IPS-18c (cell line): ENCODE data around the gene NTN4.
"Not testable (repeated sequence)": the region's sequence is repeated elsewhere in the genome, so short reads cannot be mapped to it uniquely, and the experiment has no call there.

Experiments
- H3K4me3 ChIP-seq: 2 replicates; pipeline ENCODE4 v1.7.0; 2013; ENCODE audit warnings: low read depth, mild to moderate bottlenecking, low read length, moderate library complexity; ENCODE audit not compliant: insufficient read depth
- H3K9me3 ChIP-seq: one replicate; pipeline ENCODE4 v1.6.1; 2013; ENCODE audit warnings: mild to moderate bottlenecking, low read length, moderate library complexity; ENCODE audit not compliant: control insufficient read depth, insufficient read depth

The NTN4 gene

DNA sequence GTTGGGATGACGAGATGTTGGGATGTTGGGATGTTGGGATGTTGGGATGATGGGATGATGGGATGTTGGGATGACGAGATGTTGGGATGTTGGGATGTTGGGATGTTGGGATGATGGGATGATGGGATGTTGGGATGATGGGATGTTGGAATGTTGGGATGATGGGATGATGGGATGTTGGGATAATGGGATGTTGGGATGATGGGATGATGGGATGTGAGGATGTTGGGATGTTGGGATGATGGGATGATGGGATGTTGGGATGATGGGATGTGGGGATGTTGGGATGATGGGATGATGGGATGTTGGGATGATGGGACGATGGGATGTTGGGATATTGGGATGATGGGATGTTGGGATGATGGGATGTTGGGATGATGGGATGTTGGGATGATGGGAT is 135.9 kb downstream of the NTN4 start:
- H3K9me3 ChIP-seq, H3K4me3 ChIP-seq: not testable (repeated sequence)

GRCh38 chr12:95653771-95654546 is 136.6 kb downstream of the NTN4 start:
- Histone ChIP-seq H3K4me3 (no peak overlapping the region), H3K9me3 (no peaks in the 10 kb centered on the region)

DNA sequence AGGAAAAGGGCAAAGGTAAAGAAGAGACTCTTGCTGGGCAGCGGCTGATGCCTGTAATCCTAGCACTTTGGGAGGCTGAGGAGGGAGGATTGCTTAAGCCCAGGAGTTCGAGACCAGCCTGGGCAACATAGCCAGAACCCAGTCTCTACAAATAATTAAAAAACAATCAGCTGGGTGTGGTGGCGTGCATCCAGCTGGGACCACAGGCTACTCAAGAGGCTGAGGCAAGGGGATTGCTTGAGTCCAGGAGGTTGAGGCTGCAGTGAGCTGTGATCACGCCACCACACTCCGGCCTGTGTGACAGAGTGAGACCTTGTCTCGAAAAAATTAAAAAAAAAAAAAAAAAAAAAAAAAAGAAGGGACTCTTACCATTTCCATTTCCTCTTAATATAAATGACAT is 138.9 kb downstream of the NTN4 start:
- Histone ChIP-seq H3K4me3 (no peak overlapping the region), H3K9me3 (no peaks in the 10 kb centered on the region)

DNA sequence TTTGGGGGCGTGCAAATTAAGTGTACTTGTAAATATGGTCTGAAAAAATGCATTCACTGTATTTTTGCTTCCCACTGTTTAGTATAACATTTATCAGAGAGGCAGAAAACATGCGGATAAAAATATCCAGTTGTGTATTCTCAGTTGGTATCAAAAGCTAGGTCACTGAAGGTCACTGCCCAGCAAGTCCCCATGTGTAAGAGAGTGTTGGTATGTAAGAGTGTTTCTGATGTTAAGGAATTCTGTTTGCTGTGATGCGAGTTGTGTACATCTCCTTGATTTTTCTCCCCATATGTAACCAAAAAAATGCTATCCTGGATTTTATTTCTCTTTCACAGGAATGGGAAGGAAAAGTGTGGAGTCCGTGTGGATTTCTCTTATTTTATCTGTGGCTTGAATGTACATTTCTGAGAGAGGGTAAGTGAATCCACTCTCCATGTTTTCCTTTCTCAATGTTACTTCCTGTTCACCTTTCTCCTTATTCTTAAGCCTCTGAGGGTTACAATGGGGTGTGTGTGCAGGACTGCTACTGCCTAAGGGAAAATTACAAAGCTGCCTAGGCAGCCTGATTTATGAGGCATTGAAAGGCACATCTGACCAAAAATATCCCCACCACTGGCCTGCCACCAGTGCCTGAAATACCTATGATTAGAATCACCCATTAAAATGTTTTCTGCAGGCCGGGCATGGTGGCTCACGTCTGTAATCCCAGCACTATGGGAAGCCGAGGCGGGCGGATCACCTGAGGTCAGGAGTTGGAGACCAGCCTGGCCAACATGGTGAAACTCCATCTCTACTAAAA is 141.4 kb downstream of the NTN4 start:
- Histone ChIP-seq H3K4me3 (no peak overlapping the region), H3K9me3 (no peaks in the 10 kb centered on the region)

DNA sequence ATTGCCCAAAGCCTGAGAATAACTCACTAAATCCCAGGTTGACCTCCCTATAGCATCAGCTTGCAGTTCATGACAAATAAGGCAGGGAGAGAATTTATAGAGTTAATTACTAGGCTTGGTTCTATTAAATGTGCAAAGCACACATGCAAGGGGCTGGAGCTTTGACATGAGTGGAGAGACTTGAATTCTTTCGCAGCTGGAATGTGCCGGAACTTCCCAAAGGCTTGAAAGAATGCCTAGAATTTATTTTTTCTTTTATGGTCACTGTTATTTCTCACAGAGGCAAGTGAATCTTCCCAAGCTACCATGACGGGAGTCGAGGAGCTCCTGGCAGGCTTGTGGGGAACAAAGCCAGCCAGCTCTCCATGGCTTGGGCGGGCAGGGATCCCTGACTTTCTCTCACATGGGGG is 143.8 kb downstream of the NTN4 start:
- Histone ChIP-seq H3K4me3 (no peak overlapping the region), H3K9me3 (no peaks in the 10 kb centered on the region)

DNA sequence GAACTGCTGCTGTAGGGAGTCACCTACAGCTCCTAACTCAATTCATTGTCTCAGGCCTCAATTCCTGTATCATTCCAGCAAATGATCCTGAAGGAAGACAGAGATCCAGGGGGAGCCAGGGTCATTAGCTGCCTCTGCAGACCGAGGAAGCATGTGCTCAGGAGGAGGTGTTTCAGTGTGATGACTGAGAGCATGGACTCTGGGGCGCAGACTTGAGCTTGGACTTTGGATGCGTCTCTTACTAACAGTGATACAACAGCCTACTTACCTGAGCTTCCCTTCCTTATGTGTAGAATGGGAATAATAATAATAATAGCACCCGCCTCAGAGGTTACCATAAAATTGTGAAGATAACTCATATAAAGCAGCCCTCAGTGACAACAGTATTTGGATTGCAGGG is 147.3 kb downstream of the NTN4 start:
- Histone ChIP-seq H3K4me3 (no peak overlapping the region), H3K9me3 (no peaks in the 10 kb centered on the region)

GRCh38 chr12:95642583-95642982 is 148.0 kb downstream of the NTN4 start:
- Histone ChIP-seq H3K4me3 (no peak overlapping the region), H3K9me3 (no peaks in the 10 kb centered on the region)

GRCh38 chr12:95641299-95641952 is 149.1 kb downstream of the NTN4 start:
- no peak overlapping the region for H3K4me3 ChIP-seq

GRCh38 chr12:95640516-95640915 is 150.0 kb downstream of the NTN4 start:
- no peaks in the 10 kb centered on the region for H3K9me3 ChIP-seq
- H3K4me3 ChIP-seq, result no peak overlapping the region

More at GRCh38 chr12:95641299-95641952, 149.1 kb downstream of the NTN4 start:
- H3K9me3 ChIP-seq, result no peaks in the 10 kb centered on the region

GRCh38 chr12:95637471-95638155 is 153.0 kb downstream of the NTN4 start:
- no peak overlapping the region for H3K4me3 ChIP-seq
- no peaks in the 10 kb centered on the region for H3K9me3 ChIP-seq

- H3K4me3 ChIP-seq, result no peak overlapping the region
- no peaks in the 10 kb centered on the region for H3K9me3 ChIP-seq
These were observed 153.6 kb downstream of the NTN4 start for GRCh38 chr12:95637010-95637409.

GRCh38 chr12:95634622-95635621 is 155.6 kb downstream of the NTN4 start:
- Histone ChIP-seq H3K9me3 (no peaks in the 10 kb centered on the region), H3K4me3 (no peak overlapping the region)

DNA sequence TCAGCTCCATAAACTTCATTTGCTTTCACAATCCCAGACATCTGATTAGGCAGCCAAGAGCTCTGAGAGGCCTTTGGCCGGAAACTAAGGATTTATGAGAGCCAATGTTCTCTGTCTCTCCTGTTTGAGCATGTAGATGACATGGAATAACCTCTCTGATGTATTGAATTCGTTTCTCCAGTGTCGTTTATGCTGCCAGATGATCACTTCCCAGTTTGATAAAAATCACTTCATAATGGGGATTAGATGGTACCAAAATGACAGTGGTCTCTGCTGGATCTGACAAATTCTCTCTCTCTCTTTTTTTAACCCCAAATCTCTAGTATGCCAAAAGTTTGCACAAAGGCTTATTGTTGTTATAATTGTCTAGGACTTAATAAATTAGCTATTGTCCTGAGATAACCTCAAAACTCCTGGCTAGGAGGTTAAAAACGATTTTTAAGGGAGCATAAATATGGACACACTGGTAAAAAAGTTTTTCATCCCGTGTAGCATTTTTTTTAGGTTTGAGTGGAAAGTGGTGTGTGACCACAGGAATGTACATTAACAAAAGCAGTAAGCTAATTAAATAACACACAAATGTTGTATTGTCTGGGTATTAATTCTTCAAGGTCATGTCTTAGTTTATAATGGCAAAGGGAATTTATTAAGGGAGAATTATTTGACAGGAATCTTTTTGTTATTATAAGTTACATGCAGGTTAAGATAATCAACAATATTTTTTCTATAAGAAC is 156.7 kb downstream of the NTN4 start:
- no peak overlapping the region for H3K4me3 ChIP-seq
- no peaks in the 10 kb centered on the region for H3K9me3 ChIP-seq

DNA sequence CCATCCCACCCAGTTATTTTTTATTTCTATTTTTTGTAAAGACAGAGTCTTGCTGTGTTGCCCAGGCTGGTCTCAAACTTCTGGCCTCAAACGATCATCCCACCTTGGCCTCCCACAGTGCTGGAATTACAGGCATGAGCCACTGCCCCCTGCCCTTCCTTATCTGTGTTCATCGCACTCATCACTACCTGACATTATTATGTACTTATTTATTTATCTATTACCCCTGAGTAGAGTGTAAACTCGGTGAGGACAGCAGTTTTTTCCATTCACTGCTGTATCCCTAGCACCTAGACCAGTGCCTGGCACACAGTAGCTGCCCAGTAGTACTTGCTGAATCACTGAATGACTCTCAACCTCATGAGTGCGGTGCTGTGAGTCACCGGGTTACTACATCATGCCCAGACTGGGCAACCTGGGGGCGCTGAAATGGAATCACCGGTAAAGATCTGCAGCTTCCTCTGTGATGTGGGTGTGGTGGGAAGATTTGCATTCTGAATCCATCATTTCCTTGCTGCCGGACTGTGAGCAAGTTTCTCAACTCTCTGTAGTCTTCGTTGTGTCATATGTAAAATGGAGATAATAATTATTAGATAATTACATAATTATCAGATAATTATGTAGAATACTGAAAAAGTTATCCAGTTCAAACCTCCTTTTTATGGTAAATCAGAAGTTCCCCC is 157.4 kb downstream of the NTN4 start:
- no peaks in the 10 kb centered on the region for H3K9me3 ChIP-seq
- H3K4me3 ChIP-seq, result no peak overlapping the region

DNA sequence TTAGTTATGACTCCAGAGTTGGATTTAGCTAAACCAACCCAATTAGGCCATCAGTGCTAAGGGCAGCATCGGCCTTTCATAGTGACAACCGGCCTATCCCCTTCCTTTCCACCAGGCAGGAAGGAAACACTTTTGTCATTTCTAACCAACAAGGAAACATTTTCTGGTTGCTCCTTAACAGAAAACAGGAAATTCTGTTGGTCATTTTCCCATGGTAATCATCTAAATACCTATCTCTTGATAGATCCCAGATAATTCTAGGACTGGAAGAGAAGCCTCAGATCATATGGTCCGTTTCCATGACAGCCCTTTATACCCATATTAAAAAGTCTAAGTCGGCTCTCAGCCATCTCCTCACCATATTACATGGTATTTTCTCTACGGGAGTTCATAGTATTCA is 160.1 kb downstream of the NTN4 start:
- H3K4me3 ChIP-seq, result no peak overlapping the region
- no peaks in the 10 kb centered on the region for H3K9me3 ChIP-seq
